LNCaP clone FGC (cell line): ENCODE data around the gene C3orf49.

Experiments
- DNase-seq: peaks from one replicate; pipeline ENCODE4 v3.0.0-alpha.2; 2011; ENCODE audit warnings: low read depth
- H3K4me3 ChIP-seq: 2 replicates; pipeline ENCODE4 v1.5.1; 2011; ENCODE audit warnings: mild to moderate bottlenecking, low read depth, low read length, control low read depth
- TF ChIP-seq, protein P1 (sequence below): IDR thresholded peaks from 2 replicates; pipeline ENCODE4 v1.5.1; 2012; ENCODE audit warnings: mild to moderate bottlenecking; ENCODE audit not compliant: control insufficient read depth, insufficient read depth; ENCODE audit errors: extremely low read depth

The C3orf49 gene

GRCh38 chr3:63847718-63848450 lies 28.8 kb downstream of the C3orf49 start:
- TF ChIP-seq, protein P1, sequence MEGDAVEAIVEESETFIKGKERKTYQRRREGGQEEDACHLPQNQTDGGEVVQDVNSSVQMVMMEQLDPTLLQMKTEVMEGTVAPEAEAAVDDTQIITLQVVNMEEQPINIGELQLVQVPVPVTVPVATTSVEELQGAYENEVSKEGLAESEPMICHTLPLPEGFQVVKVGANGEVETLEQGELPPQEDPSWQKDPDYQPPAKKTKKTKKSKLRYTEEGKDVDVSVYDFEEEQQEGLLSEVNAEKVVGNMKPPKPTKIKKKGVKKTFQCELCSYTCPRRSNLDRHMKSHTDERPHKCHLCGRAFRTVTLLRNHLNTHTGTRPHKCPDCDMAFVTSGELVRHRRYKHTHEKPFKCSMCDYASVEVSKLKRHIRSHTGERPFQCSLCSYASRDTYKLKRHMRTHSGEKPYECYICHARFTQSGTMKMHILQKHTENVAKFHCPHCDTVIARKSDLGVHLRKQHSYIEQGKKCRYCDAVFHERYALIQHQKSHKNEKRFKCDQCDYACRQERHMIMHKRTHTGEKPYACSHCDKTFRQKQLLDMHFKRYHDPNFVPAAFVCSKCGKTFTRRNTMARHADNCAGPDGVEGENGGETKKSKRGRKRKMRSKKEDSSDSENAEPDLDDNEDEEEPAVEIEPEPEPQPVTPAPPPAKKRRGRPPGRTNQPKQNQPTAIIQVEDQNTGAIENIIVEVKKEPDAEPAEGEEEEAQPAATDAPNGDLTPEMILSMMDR: no peak
- no peak overlapping the region for H3K4me3 ChIP-seq
- DNase-seq: no peak

DNA sequence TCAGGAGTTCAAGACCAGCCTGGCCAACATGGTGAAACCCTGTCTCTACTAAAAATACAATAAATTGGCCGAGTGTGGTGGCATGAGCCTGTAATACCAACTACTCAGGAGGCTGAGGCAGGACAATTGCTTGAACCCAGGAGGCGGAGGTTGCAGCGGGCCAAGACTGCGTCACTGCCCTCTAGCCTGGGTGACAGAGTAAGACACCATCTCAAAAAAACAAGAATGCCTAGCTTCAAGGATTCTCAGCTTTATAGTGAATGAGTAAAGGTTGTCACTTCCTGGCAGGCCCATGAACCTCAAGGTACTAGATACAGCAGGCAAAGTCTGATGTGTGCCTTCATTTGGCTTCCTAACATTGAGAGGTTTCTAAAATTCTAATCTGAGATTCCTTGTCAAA lies 30.1 kb downstream of the C3orf49 start:
- TF ChIP-seq, protein P1: no peak
- DNase-seq: no peak
- H3K4me3 ChIP-seq: no peak overlapping the region

DNA sequence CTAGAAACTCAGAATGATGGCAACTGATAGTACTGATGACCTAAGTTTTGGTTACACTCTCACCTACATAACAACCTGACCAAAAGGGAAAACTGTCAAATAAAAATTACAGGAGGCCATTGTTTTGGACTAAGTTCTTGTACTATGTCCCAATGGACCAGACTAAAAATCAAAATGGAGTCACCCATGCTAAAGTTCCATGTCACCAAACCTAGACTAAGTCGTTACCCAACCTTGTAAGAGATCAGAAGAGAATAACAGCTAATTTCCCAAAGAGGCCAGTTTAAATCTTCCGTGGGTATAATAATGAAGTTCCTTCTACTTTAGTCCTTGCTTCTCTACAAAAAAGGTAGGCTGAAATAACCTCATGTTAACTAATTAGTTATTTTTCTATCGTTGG lies 32.2 kb downstream of the C3orf49 start:
- H3K4me3 ChIP-seq: no peak overlapping the region
- TF ChIP-seq, protein P1: no peak
- no peak for DNase-seq

- H3K4me3 ChIP-seq: no peak overlapping the region
- TF ChIP-seq, protein P1: no peak
- DNase-seq: no peak
Measured at GRCh38 chr3:63853106-63853505, 34.0 kb downstream of the C3orf49 start.

- TF ChIP-seq, protein P1: no peak
- H3K4me3 ChIP-seq: no peak overlapping the region
- DNase-seq: no peak
Measured at GRCh38 chr3:63855333-63855940, 36.3 kb downstream of the C3orf49 start.

DNA sequence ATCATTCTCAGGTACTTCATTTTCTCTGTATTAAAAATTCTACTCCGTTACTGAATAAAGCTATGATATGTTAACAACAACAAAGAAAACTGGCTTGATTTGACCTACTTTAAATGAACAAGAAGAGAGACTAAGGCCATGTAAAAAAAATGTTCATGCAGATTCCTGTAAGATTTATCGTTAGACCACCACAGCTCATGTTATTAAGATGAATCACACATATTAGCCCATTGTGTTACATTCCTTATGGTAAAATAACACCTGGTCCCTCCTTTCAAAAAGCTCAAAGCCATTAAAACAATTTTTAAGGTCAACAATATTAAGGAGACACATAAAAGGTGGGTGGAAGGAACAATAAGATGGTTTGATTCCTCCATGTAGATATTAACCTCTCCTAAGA lies 38.2 kb downstream of the C3orf49 start:
- no peak for DNase-seq
- no peak overlapping the region for H3K4me3 ChIP-seq

More for the DNA sequence above, 38.2 kb downstream of the C3orf49 start:
- TF ChIP-seq, protein P1: no peak
